Fibroblast of lung (primary cell): ENCODE data around the gene KLF16.

Experiments
- EZH2 ChIP-seq: IDR thresholded peaks from 2 replicates; pipeline ENCODE4 v1.5.1; 2012; ENCODE audit warnings: low read length, control low read depth, mild to moderate bottlenecking; ENCODE audit errors: missing control alignments
- TF ChIP-seq, protein P1 (sequence below), 2 donors: IDR thresholded peaks in 1 of 2; conservative IDR thresholded peaks in 1 of 2; 1 replicate in 1 of 2; 2 replicates in 1 of 2; pipeline ENCODE4 v1.5.1; 2011 to 2012; ENCODE audit warnings: low read length in 2 of 2, control low read depth in 1 of 2, inconsistent platforms in 1 of 2, low read depth in 1 of 2, mild to moderate bottlenecking in 1 of 2

- TF ChIP-seq, protein P1, sequence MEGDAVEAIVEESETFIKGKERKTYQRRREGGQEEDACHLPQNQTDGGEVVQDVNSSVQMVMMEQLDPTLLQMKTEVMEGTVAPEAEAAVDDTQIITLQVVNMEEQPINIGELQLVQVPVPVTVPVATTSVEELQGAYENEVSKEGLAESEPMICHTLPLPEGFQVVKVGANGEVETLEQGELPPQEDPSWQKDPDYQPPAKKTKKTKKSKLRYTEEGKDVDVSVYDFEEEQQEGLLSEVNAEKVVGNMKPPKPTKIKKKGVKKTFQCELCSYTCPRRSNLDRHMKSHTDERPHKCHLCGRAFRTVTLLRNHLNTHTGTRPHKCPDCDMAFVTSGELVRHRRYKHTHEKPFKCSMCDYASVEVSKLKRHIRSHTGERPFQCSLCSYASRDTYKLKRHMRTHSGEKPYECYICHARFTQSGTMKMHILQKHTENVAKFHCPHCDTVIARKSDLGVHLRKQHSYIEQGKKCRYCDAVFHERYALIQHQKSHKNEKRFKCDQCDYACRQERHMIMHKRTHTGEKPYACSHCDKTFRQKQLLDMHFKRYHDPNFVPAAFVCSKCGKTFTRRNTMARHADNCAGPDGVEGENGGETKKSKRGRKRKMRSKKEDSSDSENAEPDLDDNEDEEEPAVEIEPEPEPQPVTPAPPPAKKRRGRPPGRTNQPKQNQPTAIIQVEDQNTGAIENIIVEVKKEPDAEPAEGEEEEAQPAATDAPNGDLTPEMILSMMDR (conservative IDR thresholded peaks at IDR 0.05 in 1 of 2, IDR thresholded peaks at IDR 0.05 in 1 of 2; ENCODE audit: low read depth in 1 of 2, low read length in 2 of 2), result no peak
- TF ChIP-seq EZH2, result no peak
Observed at GRCh38 chr19:1862068-1862423, 1.3 kb downstream of the KLF16 start.
